Measurements from ENCODE around the gene ZNF714.
A peak's percentile ranks its signal among the peaks of the same experiment; 100 is the strongest.
"Not testable (repeated sequence)": the region's sequence is repeated elsewhere in the genome, so short reads cannot be mapped to it uniquely, and the experiment has no call there.

The ZNF714 gene

GRCh38 chr19:21133633-21134032 is 51.6 kb downstream of the ZNF714 start:
- no peak for DNase-seq

GRCh38 chr19:21134934-21135366 is 52.9 kb downstream of the ZNF714 start:
- no peak for DNase-seq

GRCh38 chr19:21135433-21135832 is 53.4 kb downstream of the ZNF714 start:
- no peak for DNase-seq

GRCh38 chr19:21138130-21138529 is 56.1 kb downstream of the ZNF714 start:
- no peak for DNase-seq

GRCh38 chr19:21141006-21141405 is 59.0 kb downstream of the ZNF714 start:
- not testable (repeated sequence) for DNase-seq

- DNase-seq, result peak; percentile 97
Observed at GRCh38 chr19:21141787-21142464, 59.9 kb downstream of the ZNF714 start, which contains the start of gene ZNF431. Gene ZNF431, plus strand, starts transcription at chr19:21142040. Its CDS starts 144 bp downstream, at chr19:21142184.

- no peak for DNase-seq
Observed at GRCh38 chr19:21143428-21143827, 61.4 kb downstream of the ZNF714 start.

GRCh38 chr19:21143854-21144253 is 61.9 kb downstream of the ZNF714 start:
- no peak for DNase-seq

GRCh38 chr19:21147540-21147939 is 65.5 kb downstream of the ZNF714 start:
- DNase-seq, result no peak

- DNase-seq, result no peak
Observed at GRCh38 chr19:21148681-21149080, 66.7 kb downstream of the ZNF714 start.

GRCh38 chr19:21149877-21150276 is 67.9 kb downstream of the ZNF714 start:
- DNase-seq, result no peak

GRCh38 chr19:21151460-21151859 is 69.5 kb downstream of the ZNF714 start:
- DNase-seq, result no peak

- no peak for DNase-seq
Observed at GRCh38 chr19:21158523-21159135, 76.6 kb downstream of the ZNF714 start.

GRCh38 chr19:21164541-21164940 is 82.5 kb downstream of the ZNF714 start:
- no peak for DNase-seq

- no peak for DNase-seq
Observed at GRCh38 chr19:21166436-21166835, 84.4 kb downstream of the ZNF714 start.

Data from kidney glomerular epithelial cell (primary cell).